ENCODE results near the gene TMEM117. TPM values are rescaled to one million over a fixed set of nuclear protein-coding genes. Genes with fewer than 3 reads are reported as not detected.

The TMEM117 gene
- total RNA-seq, 1 donor from 2014 or later: 35.3 TPM

DNA sequence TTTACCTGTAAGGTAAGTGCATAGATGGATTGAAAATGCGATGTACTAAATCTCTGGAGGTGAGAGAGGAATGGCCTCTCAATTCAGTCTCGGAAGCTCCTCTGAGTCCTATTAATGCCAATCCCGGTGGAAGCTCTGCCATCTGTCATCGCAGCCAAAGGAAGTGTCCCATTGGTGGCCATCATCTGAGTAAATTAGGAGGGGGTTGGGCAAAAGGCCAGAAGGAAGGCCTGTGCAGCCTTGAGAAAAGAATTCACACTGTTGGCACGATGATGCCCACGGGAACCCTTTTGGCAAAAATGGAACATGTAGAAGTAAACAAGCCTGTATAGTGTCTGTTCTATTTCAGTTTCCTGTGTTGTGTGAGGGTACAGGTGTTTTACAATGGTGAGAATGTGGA lies 545.5 kb downstream of the TMEM117 start:
- DNase-seq (ENCODE audit: low spot score in 2 of 2, unreplicated experiment in 2 of 2): no peak
- H3K4me3 Mint-ChIP-seq: no peak overlapping the region
- no peak for TF ChIP-seq CTCF (IDR thresholded peaks at IDR 0.05; ENCODE audit: unreplicated experiment)
- H3K9me3 Mint-ChIP-seq: no peaks in the 10 kb centered on the region
- H3K4me1 Mint-ChIP-seq: peaks cover 23% of the 10 kb centered on the region
- H3K36me3 Mint-ChIP-seq: no peaks in the 10 kb centered on the region
- H3K27me3 Mint-ChIP-seq (ENCODE audit: low read depth): no peaks in the 10 kb centered on the region
- no peak overlapping the region for H3K27ac Mint-ChIP-seq

GRCh38 chr12:44384136-44384535 lies 548.3 kb downstream of the TMEM117 start:
- DNase-seq (ENCODE audit: low spot score in 2 of 2, unreplicated experiment in 2 of 2): no peak
- TF ChIP-seq CTCF (IDR thresholded peaks at IDR 0.05; ENCODE audit: unreplicated experiment): no peak
- Mint-ChIP-seq H3K27ac (peak overlapping the region; percentile 2), H3K4me1 (peaks cover 20% of the 10 kb centered on the region), H3K4me3 (no peak overlapping the region), H3K27me3 (ENCODE audit: low read depth) (no peaks in the 10 kb centered on the region), H3K9me3 (peaks cover 4% of the 10 kb centered on the region), H3K36me3 (peaks cover 9% of the 10 kb centered on the region)

GRCh38 chr12:44385964-44386363 lies 550.1 kb downstream of the TMEM117 start:
- no peak for DNase-seq (ENCODE audit: low spot score in 2 of 2, unreplicated experiment in 2 of 2)
- peaks cover 17% of the 10 kb centered on the region for H3K4me1 Mint-ChIP-seq
- H3K27me3 Mint-ChIP-seq (ENCODE audit: low read depth): no peaks in the 10 kb centered on the region
- H3K36me3 Mint-ChIP-seq: peaks cover 10% of the 10 kb centered on the region
- TF ChIP-seq CTCF (IDR thresholded peaks at IDR 0.05; ENCODE audit: unreplicated experiment): no peak
- peaks cover 4% of the 10 kb centered on the region for H3K9me3 Mint-ChIP-seq
- H3K27ac Mint-ChIP-seq: no peak overlapping the region
- no peak overlapping the region for H3K4me3 Mint-ChIP-seq

DNA sequence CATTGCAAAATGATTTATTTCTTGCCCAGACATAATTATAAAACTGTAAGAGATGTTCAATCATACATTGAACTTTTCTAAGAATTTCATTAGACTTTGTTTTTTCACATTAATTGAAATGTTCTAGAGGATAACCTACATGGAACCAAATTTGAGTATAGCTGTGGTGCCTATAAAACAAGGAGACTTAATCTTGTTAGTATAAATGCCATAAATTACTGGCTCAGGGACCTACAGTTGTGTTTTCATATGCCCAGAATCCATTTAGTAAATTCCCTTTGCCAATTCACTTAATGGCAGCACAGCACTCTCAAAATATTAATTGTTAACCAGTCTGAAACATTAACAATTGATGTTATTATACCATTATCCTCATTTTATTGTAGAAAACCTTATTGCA lies 551.7 kb downstream of the TMEM117 start:
- no peak overlapping the region for H3K27ac Mint-ChIP-seq

DNA sequence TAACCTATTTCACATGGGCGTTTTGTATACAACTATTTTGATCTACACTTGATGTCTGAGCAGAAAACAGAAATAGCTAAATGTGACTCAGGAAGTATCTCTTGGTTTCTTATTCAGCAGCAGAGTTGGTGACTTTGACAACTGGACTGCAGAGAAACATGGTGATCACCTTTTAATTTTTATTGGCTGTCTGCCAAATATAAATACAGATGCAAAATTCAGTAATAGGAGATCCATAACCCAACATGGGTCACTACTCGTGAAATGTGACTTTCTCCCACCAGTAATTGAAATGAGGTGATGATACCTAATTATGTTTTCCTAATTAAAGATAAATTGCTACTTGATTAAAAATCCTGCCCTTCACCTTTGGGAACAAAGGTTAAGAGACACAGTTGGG lies 553.2 kb downstream of the TMEM117 start:
- no peak for DNase-seq (ENCODE audit: low spot score in 2 of 2, unreplicated experiment in 2 of 2)
- peaks cover 9% of the 10 kb centered on the region for H3K4me1 Mint-ChIP-seq
- peaks cover 4% of the 10 kb centered on the region for H3K9me3 Mint-ChIP-seq
- no peak overlapping the region for H3K4me3 Mint-ChIP-seq
- H3K27me3 Mint-ChIP-seq (ENCODE audit: low read depth): no peaks in the 10 kb centered on the region
- H3K27ac Mint-ChIP-seq: no peak overlapping the region
- TF ChIP-seq CTCF (IDR thresholded peaks at IDR 0.05; ENCODE audit: unreplicated experiment): no peak
- H3K36me3 Mint-ChIP-seq: peaks cover 10% of the 10 kb centered on the region

More for the DNA sequence above, 551.7 kb downstream of the TMEM117 start:
- Mint-ChIP-seq H3K4me3 (no peak overlapping the region), H3K9me3 (peaks cover 4% of the 10 kb centered on the region), H3K36me3 (peaks cover 10% of the 10 kb centered on the region), H3K27me3 (ENCODE audit: low read depth) (no peaks in the 10 kb centered on the region), H3K4me1 (peaks cover 17% of the 10 kb centered on the region)
- DNase-seq (ENCODE audit: low spot score in 2 of 2, unreplicated experiment in 2 of 2): no peak
- no peak for TF ChIP-seq CTCF (IDR thresholded peaks at IDR 0.05; ENCODE audit: unreplicated experiment)

GRCh38 chr12:44389896-44390295 lies 554.0 kb downstream of the TMEM117 start:
- TF ChIP-seq CTCF (IDR thresholded peaks at IDR 0.05; ENCODE audit: unreplicated experiment): no peak
- peaks cover 7% of the 10 kb centered on the region for H3K4me1 Mint-ChIP-seq
- H3K4me3 Mint-ChIP-seq: no peak overlapping the region
- H3K9me3 Mint-ChIP-seq: peaks cover 4% of the 10 kb centered on the region
- peaks cover 10% of the 10 kb centered on the region for H3K36me3 Mint-ChIP-seq
- H3K27ac Mint-ChIP-seq: no peak overlapping the region
- H3K27me3 Mint-ChIP-seq (ENCODE audit: low read depth): no peaks in the 10 kb centered on the region
- DNase-seq (ENCODE audit: low spot score in 2 of 2, unreplicated experiment in 2 of 2): no peak
